OCI-LY7 (cell line): ENCODE measurements around the gene TRAPPC4. TPM values are rescaled to one million over a fixed set of nuclear protein-coding genes. Genes with fewer than 3 reads are reported as not detected.
A peak's percentile ranks its signal among the peaks of the same experiment; 100 is the strongest.
"Not testable (repeated sequence)": the region's sequence is repeated elsewhere in the genome, so short reads cannot be mapped to it uniquely, and the experiment has no call there.

Experiments used
- Bru-seq: library from RNA; stranded (reverse); fragments of 400-500 nt; gene quantifications from one replicate; lab custom pipeline; 2021; lab: Mats Ljungman, UMichigan
- BruChase-seq, 2 experiments: library from RNA; stranded (reverse); fragments of 400-500 nt; gene quantifications; one replicate each; lab custom pipeline; 2021; lab: Mats Ljungman, UMichigan
- BruUV-seq: library from RNA; stranded (reverse); fragments of 400-500 nt; replicated peaks from 2 replicates; lab custom pipeline; 2021; lab: Mats Ljungman, UMichigan
- CTCF ChIA-PET: fragments of 300-600 bp; sonication (Branson Sonifier 250); formaldehyde crosslinking; loops from one replicate; lab custom pipeline; 2022; ENCODE audit warnings: antibody characterized with exemption; ENCODE audit not compliant: unreplicated experiment; lab: Charles Lee
- POLR2A ChIA-PET: fragments of 300-600 bp; sonication (Branson Sonifier 250); formaldehyde crosslinking; loops from one replicate; lab custom pipeline; 2022; ENCODE audit warnings: antibody characterized with exemption; lab: Charles Lee
- DNase-seq: peaks from one replicate; pipeline ENCODE4 v3.0.0-alpha.2; 2015; ENCODE audit warnings: low spot score
- H2AFZ ChIP-seq: fragments of 200-600 bp; sonication (generic), shearing (Covaris generic); 2 replicates; pipeline ENCODE4 v1.6.1; 2014; ENCODE audit warnings: mild to moderate bottlenecking, antibody characterized with exemption, low read length, moderate library complexity
- H3K27ac ChIP-seq: fragments of 200-600 bp; sonication (generic); 2 replicates; pipeline ENCODE4 v1.5.1; 2014; ENCODE audit warnings: mixed run types, low read depth, mild to moderate bottlenecking, moderate library complexity, low read length, inconsistent platforms; ENCODE audit not compliant: poor library complexity, severe bottlenecking
- H3K36me3 ChIP-seq: fragments of 200-600 bp; sonication (generic); 2 replicates; pipeline ENCODE4 v1.6.1; 2014; ENCODE audit warnings: mild to moderate bottlenecking, antibody characterized with exemption, low read length, moderate library complexity, mixed read lengths; ENCODE audit not compliant: insufficient read depth
- H3K4me1 ChIP-seq: fragments of 200-600 bp; sonication (generic); 2 replicates; pipeline ENCODE4 v1.5.1; 2014; ENCODE audit warnings: mild to moderate bottlenecking, low read length; ENCODE audit not compliant: insufficient read depth, poor library complexity, severe bottlenecking
- H3K4me2 ChIP-seq: fragments of 200-600 bp; sonication (generic); 2 replicates; pipeline ENCODE4 v1.6.1; 2014; ENCODE audit warnings: mild to moderate bottlenecking, low read length
- H3K4me3 ChIP-seq: fragments of 200-600 bp; sonication (generic); 2 replicates; pipeline ENCODE4 v1.5.1; 2014; ENCODE audit warnings: mild to moderate bottlenecking, low read depth, low read length; ENCODE audit not compliant: poor library complexity, severe bottlenecking
- H3K79me2 ChIP-seq: fragments of 200-600 bp; sonication (generic); 2 replicates; pipeline ENCODE4 v1.6.1; 2016; ENCODE audit warnings: low read depth, mild to moderate bottlenecking, low read length, moderate library complexity, mixed read lengths; ENCODE audit not compliant: insufficient read depth
- H3K9me2 ChIP-seq: fragments of 200-600 bp; sonication (generic); 2 replicates; pipeline ENCODE4 v1.6.1; 2016; ENCODE audit warnings: mild to moderate bottlenecking, low read length, mixed read lengths; ENCODE audit not compliant: insufficient read depth
- H3K9me3 ChIP-seq: fragments of 200-600 bp; sonication (generic); 2 replicates; pipeline ENCODE4 v1.6.1; 2014; ENCODE audit warnings: mild to moderate bottlenecking, mixed run types, low read length, mixed read lengths
- H4K20me1 ChIP-seq: fragments of 200-600 bp; sonication (generic); 2 replicates; pipeline ENCODE4 v1.6.1; 2014; ENCODE audit warnings: mild to moderate bottlenecking, antibody characterized with exemption, low read length, moderate library complexity, mixed read lengths; ENCODE audit not compliant: insufficient read depth
- CTCF ChIP-seq: fragments of 200-600 bp; sonication (generic); conservative IDR thresholded peaks from 2 replicates; pipeline ENCODE4 v1.5.1; 2014; ENCODE audit warnings: mild to moderate bottlenecking, antibody characterized with exemption, low read length, moderate library complexity, mixed read lengths
- EZH2phosphoT487 ChIP-seq: fragments of 200-600 bp; sonication (generic); IDR thresholded peaks from 2 replicates; pipeline ENCODE4 v1.6.1; 2018; ENCODE audit warnings: low read depth, borderline replicate concordance, mild to moderate bottlenecking, mixed run types, antibody characterized with exemption, low read length, moderate library complexity, mixed read lengths
- intact Hi-C: fragments of 100-400 bp; cut with micrococcal nuclease; formaldehyde crosslinking; loops from one replicate; pipeline ENCODE4 v1.10.0; 2022; ENCODE audit not compliant: unreplicated experiment
- long read RNA-seq: library from polyadenylated mRNA; stranded (forward); transcript quantifications from one replicate; pipeline ENCODE4 v2.0.0, GENCODE V29; 2022
- total RNA-seq, 2 experiments: library from RNA; depleted of rRNA in 1 of 2; stranded (reverse); fragments of >200 nt in 1 of 2; shearing (Covaris generic) in 1 of 2; gene quantifications; 2 replicates each; pipeline ENCODE4 v1.2.3, GENCODE V29; 2014 to 2022

The TRAPPC4 gene
- 49.3 and 64.3 TPM in 2 replicates for total RNA-seq (2014; rRNA removed; shearing (Covaris generic))
- 58.0 and 58.5 TPM in 2 replicates for total RNA-seq (2022)
- Bru-seq, nascent RNA: percentile 69 among the genes with signal in this experiment
- percentile 74 among the genes with signal in this experiment for BruChase-seq, experiment 1, labeled RNA remaining after a 6-hour chase
- percentile 78 among the genes with signal in this experiment for BruChase-seq, experiment 2, labeled RNA remaining after a 2-hour chase
- long read RNA-seq, transcript TRAPPC4-214 (5 exons, 1,759 nt): major isoform, 51 of 59 reads
- long read RNA-seq, partial matches to known transcripts: 0 of 59 reads
- long read RNA-seq, other reads (novel, unspliced or antisense): 5 of 59 reads

GRCh38 chr11:119018074-119018938 is at the start of gene TRAPPC4, which contains the start of gene RPS25:
Gene TRAPPC4 (plus strand): TSS chr11:119018766. CDS start chr11:119018796, 30 bp downstream.
Gene RPS25 (minus strand): TSS chr11:119018343. CDS start chr11:119018284, 59 bp downstream.
- H2AFZ ChIP-seq: peak within 1 kb of the TSS; percentile 65
- H4K20me1 ChIP-seq: peaks cover 29% of the 10 kb centered on the region; the same call in 1 of the 2 replicates
- peaks cover 81% of the 10 kb centered on the region for H3K36me3 ChIP-seq
- peaks cover 69% of the 10 kb centered on the region for H3K79me2 ChIP-seq
- peak within 1 kb of the TSS; percentile 84 for H3K4me2 ChIP-seq
- no peaks in the 10 kb centered on the region for H3K9me2 ChIP-seq
- POLR2A ChIA-PET: interaction anchor here (0.7 to 1.4 kb wide), 7 partner anchors 8 to 40 kb away, joined by 3 to 12 read pairs (median 4); partner anchors contain the start of gene CENATAC
- TF ChIP-seq EZH2phosphoT487 (no peak), CTCF (no peak)
- H3K4me1 ChIP-seq: peaks cover 29% of the 10 kb centered on the region
- intact Hi-C loops: loop anchor here (1.0 to 2.0 kb wide), 4 partner anchors 20 to 84 kb away; partner anchors contain the start of genes CENATAC and HYOU1
- peak within 1 kb of the TSS; percentile 90 for H3K27ac ChIP-seq
- peak; percentile 97 for DNase-seq
- peak within 1 kb of the TSS; percentile 81 for H3K4me3 ChIP-seq
- H3K9me3 ChIP-seq: no peaks in the 10 kb centered on the region
- BruUV-seq: no TSS peak
- CTCF ChIA-PET: interaction anchor here (0.5 to 0.6 kb wide), 2 partner anchors 82 to 133 kb away, joined by 3 to 5 read pairs; no protein-coding TSS in a partner anchor

GRCh38 chr11:118969508-118969907 is 49.1 kb upstream of the TRAPPC4 start:
- H2AFZ ChIP-seq, H3K4me2 ChIP-seq, H3K9me3 ChIP-seq, H3K4me1 ChIP-seq, H3K9me2 ChIP-seq, H3K79me2 ChIP-seq, BruUV-seq, H4K20me1 ChIP-seq, intact Hi-C loops, CTCF ChIA-PET, H3K36me3 ChIP-seq, H3K27ac ChIP-seq, H3K4me3 ChIP-seq, POLR2A ChIA-PET, DNase-seq: not testable (repeated sequence)

GRCh38 chr11:118971646-118972045 is 46.9 kb upstream of the TRAPPC4 start, which contains the start of gene FOXR1:
Gene FOXR1 (plus strand): TSS chr11:118971761. CDS start chr11:118971932, 171 bp downstream.
- Histone ChIP-seq H2AFZ (no peak within 1 kb of the TSS), H3K79me2 (no peaks in the 10 kb centered on the region), H3K9me2 (no peaks in the 10 kb centered on the region), H3K9me3 (no peaks in the 10 kb centered on the region), H3K36me3 (no peaks in the 10 kb centered on the region), H3K4me2 (no peak within 1 kb of the TSS), H3K4me3 (no peak within 1 kb of the TSS), H3K27ac (no peak within 1 kb of the TSS), H4K20me1 (no peaks in the 10 kb centered on the region), H3K4me1 (no peaks in the 10 kb centered on the region)
- no TSS peak for BruUV-seq
- POLR2A ChIA-PET: no interaction called here
- no peak for DNase-seq
- CTCF ChIA-PET: no interaction called here
- intact Hi-C loops: no loop called here
- TF ChIP-seq EZH2phosphoT487 (no peak), CTCF (no peak)
